ENCODE results near the gene UNC50.
A peak's percentile ranks its signal among the peaks of the same experiment; 100 is the strongest.

Gene UNC50

GRCh38 chr2:98637401-98638147 is 29.2 kb downstream of the UNC50 start:
- H3K4me3 ChIP-seq (ENCODE audit: low read depth, low read length), result no peak overlapping the region
- in situ Hi-C loops (cut with HindIII; ENCODE audit: low pct_ligation_motif_present, low sequenced_read_pairs), result no loop called here
- no peak overlapping the region for H3K27ac ChIP-seq

DNA sequence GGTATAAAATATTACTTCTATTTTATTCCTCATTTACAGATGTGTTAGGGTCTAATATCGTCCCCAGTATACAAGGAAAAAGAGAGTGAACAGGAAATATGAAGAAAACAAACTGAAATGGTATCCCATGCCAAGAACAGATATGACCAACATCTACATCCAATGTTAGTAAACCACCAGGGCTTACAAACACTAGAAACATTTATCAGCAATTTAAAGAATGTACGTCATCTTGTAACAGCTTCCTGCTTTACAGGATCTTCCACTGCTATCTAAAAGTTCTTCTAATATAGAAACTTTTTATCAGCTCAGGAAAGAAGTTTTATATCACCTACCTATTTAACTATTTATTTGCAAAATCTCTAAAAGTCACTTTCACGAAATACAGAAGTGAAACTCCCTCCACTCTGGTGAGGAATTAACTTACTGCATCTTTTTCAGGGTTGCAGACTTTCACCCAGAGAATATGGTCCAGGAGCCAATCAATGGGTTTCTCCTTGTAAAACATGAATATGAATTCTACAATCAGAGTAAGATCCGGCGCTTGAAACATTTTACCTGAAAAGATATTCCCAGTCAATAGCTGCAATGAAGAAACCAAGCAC is 35.2 kb downstream of the UNC50 start:
- Histone ChIP-seq H3K36me3 (replicated peaks) (no peaks in the 10 kb centered on the region), H3K27me3 (replicated peaks) (no peaks in the 10 kb centered on the region), H3K4me3 (ENCODE audit: low read depth, low read length) (no peak overlapping the region), H3K27ac (no peak overlapping the region)
- in situ Hi-C loops (cut with HindIII; ENCODE audit: low pct_ligation_motif_present, low sequenced_read_pairs), result no loop called here
- DNase-seq, result no peak
- no peak for TF ChIP-seq CTCF (IDR thresholded peaks at IDR 0.05; ENCODE audit: low read depth, low read length, missing control alignments)

More at GRCh38 chr2:98637401-98638147, 29.2 kb downstream of the UNC50 start:
- no peaks in the 10 kb centered on the region for H3K27me3 ChIP-seq (replicated peaks)
- no peaks in the 10 kb centered on the region for H3K36me3 ChIP-seq (replicated peaks)
- no peak for TF ChIP-seq CTCF (IDR thresholded peaks at IDR 0.05; ENCODE audit: low read depth, low read length, missing control alignments)
- no peak for DNase-seq

GRCh38 chr2:98647636-98648035 is 39.2 kb downstream of the UNC50 start:
- in situ Hi-C loops (cut with HindIII; ENCODE audit: low pct_ligation_motif_present, low sequenced_read_pairs), result no loop called here
- Histone ChIP-seq H3K27me3 (replicated peaks) (no peaks in the 10 kb centered on the region), H3K27ac (no peak overlapping the region), H3K36me3 (replicated peaks) (no peaks in the 10 kb centered on the region), H3K4me3 (ENCODE audit: low read depth, low read length) (no peak overlapping the region)
- no peak for TF ChIP-seq CTCF (IDR thresholded peaks at IDR 0.05; ENCODE audit: low read depth, low read length, missing control alignments)
- no peak for DNase-seq

DNA sequence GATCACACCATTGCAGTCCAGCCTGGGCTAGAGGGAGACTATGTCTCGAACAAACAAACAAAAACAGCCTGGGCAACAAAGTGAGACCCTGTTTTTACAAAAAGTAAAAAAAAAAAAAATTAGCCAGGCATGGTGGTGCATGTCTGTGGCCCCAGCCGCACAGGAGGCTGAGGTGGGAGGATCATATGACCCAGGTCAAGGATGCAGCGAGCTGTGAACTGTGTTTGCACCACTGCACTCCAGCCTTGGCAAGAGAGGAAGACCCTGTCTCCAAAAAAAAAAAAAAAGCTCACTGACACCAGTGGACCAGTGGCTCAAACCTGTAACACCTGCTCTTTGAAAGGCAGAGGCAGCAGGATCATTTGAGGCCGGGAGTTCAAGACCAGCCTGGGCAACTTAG is 40.1 kb downstream of the UNC50 start:
- Histone ChIP-seq H3K27ac (no peak overlapping the region), H3K4me3 (ENCODE audit: low read depth, low read length) (no peak overlapping the region), H3K36me3 (replicated peaks) (no peaks in the 10 kb centered on the region), H3K27me3 (replicated peaks) (no peaks in the 10 kb centered on the region)
- DNase-seq, result no peak
- TF ChIP-seq CTCF (IDR thresholded peaks at IDR 0.05; ENCODE audit: low read depth, low read length, missing control alignments), result no peak
- in situ Hi-C loops (cut with HindIII; ENCODE audit: low pct_ligation_motif_present, low sequenced_read_pairs), result no loop called here

DNA sequence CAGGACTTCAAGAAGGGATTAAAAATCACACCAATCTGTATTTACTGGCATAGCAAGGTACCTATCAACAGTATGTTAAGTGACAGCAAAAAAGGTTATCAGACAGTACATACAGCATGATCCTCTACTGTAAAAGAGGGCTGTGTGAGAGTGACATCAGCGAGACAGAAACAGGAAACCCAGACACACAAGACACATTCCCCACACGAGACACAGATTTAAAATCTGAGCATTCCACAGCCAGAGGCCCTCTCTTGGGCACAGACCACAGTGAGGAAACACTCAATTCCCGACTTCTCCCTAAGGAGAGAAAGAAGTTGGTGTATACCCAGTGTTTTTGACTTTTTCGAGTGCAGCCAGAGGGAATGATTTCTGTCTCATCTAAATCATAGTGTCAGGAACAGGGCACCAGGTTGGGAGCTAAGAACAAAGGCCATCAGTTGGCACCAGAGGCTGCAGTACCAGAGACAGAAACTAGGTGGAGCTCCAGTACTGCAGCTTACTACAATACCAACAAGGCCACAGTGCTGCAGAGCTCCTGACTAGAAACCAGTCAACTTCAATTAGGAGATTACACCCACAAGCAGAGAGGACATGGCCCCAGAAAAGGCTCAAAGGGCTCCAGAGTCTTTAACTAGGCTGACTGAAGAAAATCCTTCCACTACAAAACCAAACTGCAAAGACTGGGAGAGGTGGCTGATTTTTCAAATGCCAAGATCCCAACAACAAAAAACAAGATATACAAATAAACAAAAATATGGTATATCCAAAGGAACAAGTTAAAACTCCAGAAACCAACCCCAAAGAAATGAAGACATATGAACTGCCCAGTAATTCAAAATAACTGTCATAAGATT is 41.0 kb downstream of the UNC50 start:
- Histone ChIP-seq H3K4me3 (ENCODE audit: low read depth, low read length) (no peak overlapping the region), H3K27ac (no peak overlapping the region), H3K27me3 (replicated peaks) (no peaks in the 10 kb centered on the region), H3K36me3 (replicated peaks) (no peaks in the 10 kb centered on the region)
- TF ChIP-seq CTCF (IDR thresholded peaks at IDR 0.05; ENCODE audit: low read depth, low read length, missing control alignments), result peak; percentile 100
- in situ Hi-C loops (cut with HindIII; ENCODE audit: low pct_ligation_motif_present, low sequenced_read_pairs), result no loop called here
- peak; percentile 79 for DNase-seq
